SHP77 (cell line): Measurements from ENCODE around the gene PDE11A.

Experiments
- DNase-seq, 2 experiments: peaks; one replicate each; lab custom pipeline; 2025; lab: John Stamatoyannopoulos, UW

PDE11A gene

DNA sequence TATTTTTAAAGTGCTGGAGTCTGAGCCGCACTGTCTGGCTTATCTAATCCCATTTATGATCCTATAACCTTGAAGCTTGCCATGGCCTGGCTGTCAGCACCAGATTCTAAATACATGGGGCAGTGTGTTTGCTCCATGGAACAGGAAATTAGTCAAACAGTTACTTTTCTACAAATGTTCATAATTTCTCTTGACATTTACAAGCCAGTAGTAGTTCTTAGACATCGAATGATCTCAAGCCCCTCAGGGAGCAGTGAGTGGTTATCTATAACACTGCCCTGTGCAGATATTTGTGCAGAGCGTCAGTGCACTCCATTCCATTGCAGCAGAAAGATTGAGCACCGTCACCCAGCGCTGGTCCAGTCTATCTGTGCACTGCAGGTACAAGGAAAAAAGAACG is 474.8 kb downstream of the PDE11A start:
- DNase-seq, result no peak

DNA sequence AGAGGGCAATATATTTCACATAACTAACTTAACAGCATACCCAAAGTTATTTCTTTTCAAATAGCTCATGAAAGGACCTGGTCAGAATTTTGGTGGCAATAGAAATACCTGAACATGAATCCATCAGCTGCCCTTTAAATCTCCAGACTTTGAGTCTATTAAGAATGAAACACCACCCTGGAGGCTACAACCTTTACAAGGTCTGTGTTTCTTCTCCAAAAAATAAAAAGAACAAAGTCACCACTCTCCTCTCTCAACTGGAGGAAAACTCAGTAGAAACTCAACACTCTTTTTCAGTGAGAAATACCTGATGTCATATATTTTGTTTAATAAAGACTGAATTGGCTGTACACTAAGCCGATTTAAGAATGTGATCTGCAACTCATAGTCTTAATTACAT is 475.7 kb downstream of the PDE11A start:
- DNase-seq, result no peak

DNA sequence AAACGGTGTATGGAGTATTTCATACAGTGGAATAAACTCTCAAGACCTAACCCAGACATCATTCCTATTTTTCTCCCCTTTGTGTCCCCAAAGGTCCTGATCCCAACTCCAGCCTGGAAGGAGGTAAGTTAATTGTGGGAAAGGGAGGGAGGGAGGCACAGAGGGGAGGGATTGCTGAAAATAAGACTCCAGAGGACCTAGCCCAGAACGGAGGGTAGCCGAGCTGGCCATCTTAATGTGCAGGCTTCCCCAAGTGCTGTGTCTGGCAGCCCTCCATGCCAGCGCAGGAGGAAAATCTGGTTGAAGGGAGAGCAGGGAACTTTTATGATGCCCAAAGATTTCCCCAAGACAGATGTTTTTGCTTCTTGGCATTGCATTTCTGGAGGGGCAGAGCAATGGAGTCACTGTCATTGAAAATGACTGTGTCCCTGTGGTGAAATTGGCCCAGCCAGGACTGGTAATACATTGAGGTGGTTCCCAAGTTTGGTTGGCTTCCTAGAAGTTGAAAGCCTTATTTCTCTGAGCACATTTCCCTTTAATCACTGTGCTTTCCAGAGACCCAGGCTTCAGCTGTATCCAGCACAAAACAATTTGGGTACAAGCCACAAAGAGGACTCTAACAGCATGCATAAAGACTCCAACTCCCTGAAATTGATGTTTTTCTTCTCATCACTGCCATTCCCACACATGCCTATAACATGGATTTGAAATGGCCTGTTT is 477.3 kb downstream of the PDE11A start:
- DNase-seq, result no peak

DNA sequence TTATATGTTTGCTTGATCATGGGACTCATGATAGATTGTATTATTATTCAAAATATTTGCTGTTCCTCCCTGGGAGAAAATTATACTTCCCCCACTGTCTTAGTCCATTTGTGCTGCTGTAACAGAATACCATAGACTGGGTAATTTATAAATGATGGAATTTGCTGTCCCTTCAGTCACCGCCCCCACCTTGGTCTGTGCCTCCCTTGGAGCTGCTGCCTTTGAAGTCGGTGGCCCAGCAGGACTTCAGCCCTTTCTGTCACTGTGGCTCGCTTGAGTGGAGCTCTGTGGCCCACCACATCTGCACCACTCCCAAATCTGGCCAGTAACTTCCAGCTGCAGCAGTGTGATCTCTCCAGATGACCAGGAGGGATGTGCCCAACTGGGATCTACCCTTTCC is 479.2 kb downstream of the PDE11A start:
- no peak for DNase-seq

DNA sequence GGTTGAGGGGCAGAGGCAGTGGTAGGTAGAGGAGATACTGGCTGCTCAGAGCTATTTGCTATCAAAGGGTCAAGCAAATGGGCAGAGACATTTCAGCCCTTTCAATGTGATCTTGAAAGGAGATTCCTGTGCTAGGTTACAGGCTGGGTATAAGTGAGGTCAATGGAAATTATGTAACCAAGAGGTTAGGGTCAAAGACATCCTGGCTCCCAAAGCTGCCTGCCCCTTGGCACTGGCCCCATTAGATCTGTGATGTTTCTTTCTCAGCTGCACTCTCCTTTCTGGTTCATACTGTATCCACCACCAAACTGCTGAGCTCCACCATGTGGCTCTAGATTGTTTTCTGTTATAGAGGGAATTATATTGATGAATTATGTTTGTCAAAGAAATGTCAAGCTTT is 479.6 kb downstream of the PDE11A start:
- DNase-seq, result no peak

DNA sequence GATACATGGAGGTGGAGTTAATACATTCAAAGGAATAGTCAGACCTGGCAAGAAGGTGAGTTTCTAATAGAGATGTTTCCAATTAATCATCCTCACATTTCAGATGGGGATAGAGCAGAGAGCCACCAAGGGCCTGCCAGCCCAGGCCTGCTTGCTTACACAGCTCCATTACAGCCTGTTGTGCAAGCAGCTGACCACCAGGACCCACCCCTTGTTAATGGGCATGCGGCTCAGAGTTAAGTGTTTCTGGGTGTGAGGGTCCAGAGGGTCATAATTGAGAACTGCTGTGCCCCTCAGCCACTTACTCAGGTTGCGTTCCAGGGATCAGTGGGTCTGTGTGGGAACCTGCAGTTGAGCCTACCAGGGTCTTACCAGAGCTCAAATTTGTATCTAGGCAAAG is 480.2 kb downstream of the PDE11A start:
- no peak for DNase-seq

DNA sequence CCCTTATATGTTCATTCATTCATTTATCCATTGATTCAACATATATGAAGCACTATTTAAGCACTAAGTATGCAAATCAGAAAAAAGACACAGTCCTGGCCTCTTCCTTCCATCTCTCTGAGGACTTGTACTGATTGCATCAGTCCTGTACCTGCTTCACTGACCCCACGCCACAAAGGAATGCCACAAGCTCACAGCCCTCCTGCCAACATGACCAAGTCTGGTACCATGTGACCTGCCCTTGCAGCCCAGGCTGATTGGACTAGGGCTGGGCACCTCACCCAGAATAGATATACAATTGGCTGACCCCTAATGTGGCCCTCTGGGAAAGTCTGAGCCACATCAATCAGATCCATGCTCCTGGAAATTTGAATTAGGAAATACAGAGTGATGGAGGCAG is 483.4 kb downstream of the PDE11A start:
- DNase-seq, result no peak

DNA sequence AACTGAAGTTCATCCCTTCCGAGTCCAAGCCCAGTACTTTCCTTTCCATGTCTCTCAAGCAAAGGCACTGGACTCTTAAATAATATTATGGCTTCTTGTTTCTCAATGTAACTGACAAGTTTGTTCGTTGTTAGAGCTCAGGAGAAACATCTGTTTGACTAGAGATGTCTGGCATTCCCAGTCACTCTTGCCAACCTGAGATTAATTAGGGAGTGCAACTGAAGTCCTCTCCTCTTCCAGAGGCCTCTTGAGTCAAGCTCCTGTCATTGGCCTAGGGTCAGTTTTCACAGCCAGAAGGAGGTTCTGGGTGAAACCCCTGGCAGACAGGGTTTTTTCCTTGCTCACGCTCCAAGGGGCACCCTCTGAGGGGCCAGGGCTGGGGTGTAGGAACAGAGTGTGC is 483.9 kb downstream of the PDE11A start:
- DNase-seq, result no peak

DNA sequence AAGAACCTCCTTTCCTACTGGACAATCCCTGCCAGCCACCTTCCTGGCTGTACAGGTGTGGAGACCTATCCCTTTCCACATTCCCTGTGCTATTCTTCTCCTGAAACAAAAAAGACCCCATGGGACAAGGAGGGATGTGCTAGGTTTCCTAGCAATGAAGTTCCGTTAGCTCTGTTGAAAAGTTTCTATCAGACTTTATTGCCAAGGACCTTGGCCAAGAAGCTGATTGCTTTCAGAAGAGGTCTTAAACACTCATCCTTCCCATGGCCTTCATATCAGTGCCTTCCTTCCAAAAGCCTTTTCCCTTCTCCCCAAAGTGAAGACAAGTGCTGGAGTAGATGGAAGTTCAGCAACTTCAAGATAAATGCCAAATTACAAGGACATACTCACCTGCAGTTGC is 485.2 kb downstream of the PDE11A start:
- no peak for DNase-seq

DNA sequence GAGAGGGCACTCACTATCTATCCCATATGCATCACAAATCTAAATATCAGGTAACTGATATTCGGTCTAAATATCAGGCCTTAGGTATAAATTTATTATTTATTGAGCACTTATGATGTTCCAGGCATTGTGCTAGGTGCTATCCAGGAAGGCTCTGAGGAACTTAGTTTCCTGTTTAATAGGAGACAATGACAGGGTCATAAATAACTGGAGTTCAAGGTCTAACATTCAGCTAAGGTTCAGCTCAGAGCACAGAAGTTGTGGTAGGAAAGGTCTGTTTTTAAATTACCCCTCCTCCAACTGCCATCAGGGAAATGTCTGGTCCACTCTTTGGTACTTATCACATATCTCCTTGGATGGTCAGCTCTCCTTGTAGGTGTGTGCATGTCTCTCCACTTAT is 486.4 kb downstream of the PDE11A start:
- no peak for DNase-seq

DNA sequence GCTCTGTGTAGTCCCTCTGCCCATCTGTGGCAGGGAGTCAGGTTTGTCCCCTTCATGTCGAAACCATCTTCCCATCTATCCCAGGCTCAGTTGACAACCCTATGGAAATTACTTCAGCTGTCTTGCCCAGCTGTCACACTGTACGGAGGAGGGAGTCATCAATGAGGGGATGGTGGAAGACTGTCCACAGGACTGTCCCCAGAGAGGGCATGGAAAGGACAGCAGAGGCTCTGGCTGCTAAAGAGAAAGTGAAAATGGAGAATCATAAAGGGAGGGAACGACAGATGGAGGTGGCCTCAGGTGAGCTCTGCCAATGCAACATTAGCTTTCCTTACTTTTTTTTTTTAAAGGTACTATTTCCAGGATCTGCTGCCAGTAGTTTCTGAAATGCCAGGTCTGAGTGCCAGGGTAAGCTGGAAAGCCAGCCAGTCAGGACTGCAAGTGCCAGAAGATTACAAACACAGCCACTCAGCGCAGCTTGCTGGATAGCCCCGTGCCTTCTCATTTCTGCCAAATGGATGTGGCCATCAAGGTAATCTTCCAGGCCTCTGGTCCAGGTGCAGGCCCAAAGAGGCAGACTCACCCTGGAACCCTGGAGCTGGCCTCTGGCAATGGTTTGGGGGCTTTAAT is 487.2 kb downstream of the PDE11A start:
- no peak for DNase-seq

DNA sequence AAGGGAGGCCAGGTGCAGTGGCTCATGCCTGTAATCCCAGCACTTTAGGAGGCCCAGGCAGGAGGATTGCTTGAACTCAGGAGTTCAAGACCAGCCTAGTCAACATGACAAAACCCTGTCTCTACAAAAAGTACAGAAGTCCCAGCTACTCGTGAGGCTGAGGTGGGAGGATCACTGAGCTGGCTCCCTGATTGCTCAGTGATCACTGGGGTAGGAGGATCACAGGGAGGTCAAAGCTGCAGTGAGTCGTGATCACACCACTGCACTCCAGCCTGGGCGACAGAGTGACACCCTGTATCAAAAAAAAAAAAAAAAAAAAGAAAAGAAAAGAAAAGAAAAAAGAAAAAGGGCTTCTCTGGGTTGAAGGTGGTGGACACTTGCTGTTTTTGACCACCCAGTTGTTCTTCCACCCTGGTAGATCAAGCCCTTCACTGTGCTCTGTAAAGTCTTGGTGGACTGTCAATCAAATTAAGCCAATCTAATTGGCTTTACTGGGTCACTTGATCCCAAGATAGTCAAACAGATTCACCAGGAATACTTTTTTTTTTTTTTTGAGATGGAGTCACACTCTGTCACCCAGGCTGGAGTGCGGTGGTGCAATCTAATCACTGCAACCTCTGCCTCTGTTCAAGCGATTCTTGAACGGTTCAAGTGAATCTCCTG is 488.4 kb downstream of the PDE11A start:
- DNase-seq, result no peak

DNA sequence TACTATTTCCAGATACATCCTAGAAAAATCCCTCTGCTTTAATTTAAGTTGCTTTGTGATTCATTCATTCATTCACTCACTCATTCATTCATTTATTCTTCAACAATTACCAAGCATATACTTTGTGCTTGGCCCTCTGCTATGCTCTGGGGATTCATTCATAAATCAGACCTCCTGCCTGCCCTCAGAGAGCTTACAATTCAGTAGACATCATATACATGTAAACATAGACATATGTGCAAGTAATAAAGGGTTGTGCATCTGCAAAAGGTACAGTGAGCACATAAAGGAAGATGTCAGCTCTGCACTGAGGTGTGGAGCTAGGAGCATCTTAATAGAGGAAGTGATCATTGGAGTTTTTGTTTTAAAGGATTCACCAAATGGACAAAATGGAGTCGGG is 490.6 kb downstream of the PDE11A start:
- no peak for DNase-seq

DNA sequence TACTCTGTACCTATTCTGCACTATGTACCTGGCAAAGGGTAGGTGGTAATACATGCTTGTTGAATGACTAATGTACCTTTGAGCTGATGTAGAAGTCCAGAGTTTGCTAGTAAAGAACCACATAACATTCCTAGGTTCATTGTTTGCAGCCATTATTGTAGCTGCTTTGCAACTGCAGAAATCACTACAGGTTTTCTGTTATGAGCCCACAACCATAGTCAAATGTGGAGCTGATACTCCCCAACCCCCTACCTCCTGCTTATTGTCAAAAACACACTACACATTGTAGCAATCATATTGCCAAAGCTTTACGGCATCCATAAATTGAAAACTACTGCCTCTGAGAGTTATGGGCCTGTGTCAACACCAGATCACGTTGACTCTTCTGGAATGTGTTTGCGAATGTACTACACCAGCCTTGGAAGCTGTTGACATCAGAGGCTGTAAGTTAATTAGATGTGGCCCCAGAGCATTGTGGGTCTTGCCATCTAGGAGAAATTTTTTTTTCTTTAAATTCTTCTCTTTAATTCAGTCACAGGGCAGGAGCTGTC is 493.0 kb downstream of the PDE11A start:
- DNase-seq, result no peak

DNA sequence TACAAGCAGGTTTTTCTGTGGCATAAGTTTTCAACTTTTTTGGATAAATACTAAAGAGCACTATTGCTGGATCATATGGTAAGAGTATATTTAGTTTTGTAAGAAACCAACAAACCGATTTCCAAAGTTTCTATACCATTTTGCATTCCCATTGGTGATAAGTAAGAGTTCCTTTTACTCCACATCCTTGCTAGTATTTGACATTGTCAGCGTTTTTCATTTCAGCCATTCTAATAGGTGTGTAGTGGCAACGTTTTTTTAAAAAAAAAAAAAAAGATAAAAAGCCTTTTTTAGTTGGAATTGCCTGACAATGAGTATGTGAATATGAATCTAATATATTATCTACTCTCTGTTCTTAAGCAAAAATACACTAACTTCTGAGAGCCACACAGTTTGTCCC is 494.1 kb downstream of the PDE11A start:
- DNase-seq, result no peak

DNA sequence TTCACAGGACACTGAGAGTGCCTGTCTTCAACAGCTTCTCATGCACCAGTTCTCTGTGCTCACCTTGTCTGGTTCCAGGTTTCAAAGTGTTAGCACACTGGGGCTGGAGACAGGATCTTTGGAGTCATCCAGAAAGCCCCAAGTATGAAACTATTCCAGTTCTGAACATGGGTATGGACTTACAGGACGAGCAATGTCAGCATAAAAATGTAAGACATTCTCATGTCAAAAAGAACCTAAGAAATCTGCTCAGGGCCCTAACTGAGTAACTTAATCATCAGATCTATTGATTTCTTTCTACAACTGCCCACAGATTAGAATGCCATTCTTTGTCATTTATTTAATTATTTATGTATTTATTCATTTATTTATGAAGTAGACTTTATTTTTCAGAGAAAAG is 495.5 kb downstream of the PDE11A start:
- no peak for DNase-seq

DNA sequence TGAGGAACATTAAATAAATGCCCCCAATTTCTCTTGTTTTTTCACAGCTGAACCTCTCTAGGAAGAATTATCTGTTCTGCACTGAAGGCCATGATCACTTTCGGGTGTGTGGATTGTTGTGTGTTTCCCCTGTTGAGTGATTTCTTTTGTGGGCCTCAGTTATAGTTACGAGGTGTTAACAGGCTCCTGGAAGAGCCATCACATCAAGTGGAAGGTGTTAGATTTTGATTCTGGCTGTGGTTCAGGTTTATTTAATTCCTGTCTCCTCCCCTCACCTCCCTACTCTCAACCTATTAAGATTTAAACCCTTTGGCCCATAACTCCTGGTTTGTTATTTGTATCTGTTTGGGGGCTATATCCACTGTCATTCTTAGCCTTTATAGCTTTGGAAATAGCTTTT is 497.2 kb downstream of the PDE11A start:
- no peak for DNase-seq

DNA sequence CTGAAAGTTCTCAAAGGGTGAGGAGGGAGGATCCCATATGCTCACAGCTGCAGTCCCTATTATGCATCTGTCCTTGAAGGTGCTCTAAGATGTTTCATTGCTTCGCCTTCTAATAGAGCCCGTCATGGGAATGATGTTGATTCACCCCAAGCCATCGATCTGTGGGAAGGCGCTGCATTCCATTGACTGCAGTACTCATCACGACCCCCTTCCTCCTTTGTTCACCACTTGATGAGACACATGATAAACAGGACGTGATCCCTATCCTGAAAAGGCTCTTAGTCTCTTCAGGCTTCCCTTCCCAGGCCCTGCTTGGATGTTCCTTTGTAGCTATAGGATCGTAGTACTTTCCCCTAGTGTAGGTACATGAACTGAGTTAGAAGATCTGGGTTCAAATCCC is 498.2 kb downstream of the PDE11A start:
- DNase-seq, result no peak
